ENCODE results near the gene ZNF132.
"Not testable (repeated sequence)": the region's sequence is repeated elsewhere in the genome, so short reads cannot be mapped to it uniquely, and the experiment has no call there.

Gene ZNF132

DNA sequence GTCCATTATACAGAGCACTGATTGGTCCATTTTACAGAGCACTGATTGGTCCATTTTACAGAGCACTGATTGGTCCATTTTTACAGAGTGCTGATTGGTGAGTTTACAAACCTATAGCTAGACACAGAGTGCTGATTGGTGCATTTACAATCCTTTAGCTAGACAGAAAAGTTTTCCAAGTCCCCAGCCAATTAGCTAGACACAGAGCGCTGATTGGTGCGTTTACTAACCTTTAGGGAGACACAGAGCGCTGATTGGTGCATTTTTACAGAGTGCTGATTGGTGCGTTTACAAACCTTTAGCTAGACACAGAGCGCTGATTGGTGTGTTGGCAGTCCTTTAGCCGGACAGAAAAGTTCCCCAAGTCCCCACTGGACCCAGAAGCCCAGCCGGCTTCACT, 3.0 kb upstream of the ZNF132 start:
- WGBS (ENCODE audit: insufficient coverage, insufficient read length), result no CpG with 5 or more reads among the region's 7 CpGs

DNA sequence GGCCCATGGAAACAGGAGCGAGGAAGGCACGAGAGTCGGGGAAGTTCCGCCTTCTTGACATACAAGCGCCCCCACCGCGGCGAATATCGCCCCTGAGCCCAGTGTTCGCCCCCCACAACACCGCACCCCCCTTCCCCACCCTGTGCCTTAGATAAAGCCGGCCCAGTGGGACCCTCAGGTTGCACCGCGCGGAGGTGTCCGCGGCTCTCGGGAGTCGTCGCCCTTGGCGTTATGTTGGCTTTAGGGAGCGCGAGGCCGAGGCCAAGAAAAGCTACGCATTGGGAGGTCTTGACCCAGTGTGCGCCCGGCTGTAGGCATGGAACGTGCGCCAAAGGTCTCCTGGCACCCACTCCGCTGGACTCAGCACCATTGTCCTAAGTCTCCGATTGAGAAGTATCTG, 603 bp upstream of the ZNF132 start:
- peak overlapping the region; percentile 20; the same call in 1 of the 2 replicates for H3K4me3 ChIP-seq (ENCODE audit: low read length)
- DNase-seq (ENCODE audit: low read depth, low spot score), result no peak
- H3K36me3 ChIP-seq (ENCODE audit: control insufficient read depth, insufficient read depth, low read length), result no peaks in the 10 kb centered on the region
- H3K27me3 ChIP-seq (ENCODE audit: control insufficient read depth, insufficient read depth, low read length), result no peaks in the 10 kb centered on the region
- H3K27ac ChIP-seq (ENCODE audit: low read length), result no peak overlapping the region
- WGBS (ENCODE audit: insufficient coverage, insufficient read length), result no CpG with 5 or more reads among the region's 31 CpGs
- no peaks in the 10 kb centered on the region; the same call in 1 of the 2 replicates for H3K9me3 ChIP-seq (ENCODE audit: control insufficient read depth, insufficient read depth, low read length)
- H3K4me1 ChIP-seq (ENCODE audit: control insufficient read depth, insufficient read depth, low read length), result no peaks in the 10 kb centered on the region; the same call in 1 of the 2 replicates

More for the DNA sequence above, 3.0 kb upstream of the ZNF132 start:
- H3K4me1 ChIP-seq (ENCODE audit: control insufficient read depth, insufficient read depth, low read length); H3K36me3 ChIP-seq (ENCODE audit: control insufficient read depth, insufficient read depth, low read length); DNase-seq (ENCODE audit: low read depth, low spot score); H3K27ac ChIP-seq (ENCODE audit: low read length); H3K27me3 ChIP-seq (ENCODE audit: control insufficient read depth, insufficient read depth, low read length); H3K4me3 ChIP-seq (ENCODE audit: low read length); H3K9me3 ChIP-seq (ENCODE audit: control insufficient read depth, insufficient read depth, low read length): not testable (repeated sequence)

DNA sequence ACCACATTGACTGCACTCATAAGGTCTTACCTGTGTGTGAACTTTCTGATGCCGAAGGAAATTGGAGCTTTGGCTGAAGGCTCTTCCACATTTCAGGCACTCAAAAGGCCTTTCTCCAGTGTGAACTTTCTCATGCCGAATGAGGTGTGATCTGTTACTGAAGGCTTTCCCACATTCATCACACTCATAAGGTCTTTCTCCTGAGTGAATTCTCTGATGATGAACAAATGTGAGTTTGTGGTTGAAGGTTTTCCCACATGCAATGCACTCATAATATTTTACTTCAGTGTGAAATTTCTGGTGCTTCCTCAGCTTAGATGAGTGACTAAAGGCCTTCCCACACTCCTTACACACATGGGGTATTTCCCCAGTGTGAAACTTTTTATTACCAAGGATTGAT, 5.7 kb downstream of the ZNF132 start:
- DNase-seq (ENCODE audit: low read depth, low spot score), result no peak
- Histone ChIP-seq H3K27me3 (ENCODE audit: control insufficient read depth, insufficient read depth, low read length) (no peaks in the 10 kb centered on the region), H3K9me3 (ENCODE audit: control insufficient read depth, insufficient read depth, low read length) (peaks cover 21% of the 10 kb centered on the region), H3K4me3 (ENCODE audit: low read length) (no peak overlapping the region), H3K27ac (ENCODE audit: low read length) (no peak overlapping the region), H3K4me1 (ENCODE audit: control insufficient read depth, insufficient read depth, low read length) (no peaks in the 10 kb centered on the region), H3K36me3 (ENCODE audit: control insufficient read depth, insufficient read depth, low read length) (peaks cover 10% of the 10 kb centered on the region)
- no CpG with 5 or more reads among the region's 2 CpGs for WGBS (ENCODE audit: insufficient coverage, insufficient read length)

DNA sequence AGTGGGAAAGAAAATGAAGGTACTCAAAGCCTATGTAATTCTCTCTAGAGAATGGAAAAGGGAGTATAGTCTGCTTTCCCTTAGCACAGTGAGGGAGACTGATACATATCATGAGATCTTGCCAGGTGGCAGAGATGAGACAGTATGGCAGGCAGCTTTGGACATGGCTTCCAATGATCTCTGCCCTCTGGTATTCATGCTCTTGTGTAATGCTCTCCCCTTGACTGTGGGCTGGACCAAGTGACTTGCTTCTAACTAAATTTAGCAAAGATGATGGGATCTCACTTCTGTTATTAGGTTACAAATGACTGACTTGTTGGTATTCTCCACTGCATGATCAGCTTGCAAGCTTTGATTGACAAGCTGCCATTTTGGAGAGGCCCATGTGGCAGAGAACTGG, 10.2 kb downstream of the ZNF132 start:
- Histone ChIP-seq H3K9me3 (ENCODE audit: control insufficient read depth, insufficient read depth, low read length) (peaks cover 19% of the 10 kb centered on the region), H3K27ac (ENCODE audit: low read length) (no peak overlapping the region)

DNA sequence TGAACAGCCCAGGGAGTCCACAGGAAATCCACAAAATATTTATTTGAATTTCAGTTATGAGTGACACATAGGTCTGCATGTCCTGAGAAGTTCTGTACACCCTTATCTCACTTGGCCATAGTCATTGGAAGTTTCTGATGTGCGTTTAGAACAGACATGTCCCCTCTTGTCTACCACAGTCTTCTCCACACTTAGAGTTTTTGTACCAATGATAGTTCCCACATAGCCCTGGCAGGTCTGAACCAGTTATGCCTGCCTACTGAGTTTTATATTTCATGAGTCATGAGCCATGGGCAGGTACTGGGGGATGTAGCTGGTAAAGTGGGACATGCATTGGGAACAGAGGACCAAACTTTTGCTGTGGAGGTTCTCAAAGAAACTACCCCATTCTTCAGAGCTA, 11.3 kb downstream of the ZNF132 start:
- H3K27ac ChIP-seq (ENCODE audit: low read length), result no peak overlapping the region
- no peaks in the 10 kb centered on the region for H3K27me3 ChIP-seq (ENCODE audit: control insufficient read depth, insufficient read depth, low read length)
- H3K4me3 ChIP-seq (ENCODE audit: low read length), result no peak overlapping the region
- peaks cover 11% of the 10 kb centered on the region for H3K9me3 ChIP-seq (ENCODE audit: control insufficient read depth, insufficient read depth, low read length)
- no CpG with 5 or more reads among the region's 1 CpG for WGBS (ENCODE audit: insufficient coverage, insufficient read length)
- H3K4me1 ChIP-seq (ENCODE audit: control insufficient read depth, insufficient read depth, low read length), result no peaks in the 10 kb centered on the region
- DNase-seq (ENCODE audit: low read depth, low spot score), result no peak
- H3K36me3 ChIP-seq (ENCODE audit: control insufficient read depth, insufficient read depth, low read length), result peaks cover 1% of the 10 kb centered on the region; the same call in 1 of the 2 replicates

More for the DNA sequence above, 10.2 kb downstream of the ZNF132 start:
- Histone ChIP-seq H3K4me3 (ENCODE audit: low read length) (no peak overlapping the region), H3K27me3 (ENCODE audit: control insufficient read depth, insufficient read depth, low read length) (no peaks in the 10 kb centered on the region), H3K4me1 (ENCODE audit: control insufficient read depth, insufficient read depth, low read length) (no peaks in the 10 kb centered on the region), H3K36me3 (ENCODE audit: control insufficient read depth, insufficient read depth, low read length) (peaks cover 9% of the 10 kb centered on the region)
- DNase-seq (ENCODE audit: low read depth, low spot score), result no peak

DNA sequence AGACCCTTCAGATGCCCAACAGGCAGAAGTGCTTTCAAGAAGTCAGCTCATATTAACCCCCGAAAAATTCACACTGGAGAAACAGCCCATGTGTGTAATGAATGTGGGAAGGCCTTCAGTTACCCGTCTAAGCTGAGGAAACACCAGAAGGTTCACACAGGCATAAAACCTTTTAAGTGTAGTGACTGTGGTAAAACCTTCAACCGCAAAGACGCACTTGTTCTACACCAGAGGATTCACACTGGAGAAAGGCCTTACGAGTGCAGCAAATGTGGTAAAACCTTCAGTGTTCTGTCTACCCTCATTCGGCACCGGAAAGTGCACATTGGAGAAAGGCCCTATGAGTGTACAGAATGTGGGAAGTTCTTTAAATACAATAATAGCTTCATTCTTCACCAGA, 22.9 kb downstream of the ZNF132 start:
- WGBS (ENCODE audit: insufficient coverage, insufficient read length), result no CpG with 5 or more reads among the region's 7 CpGs
- DNase-seq (ENCODE audit: low read depth, low spot score), result no peak
- Histone ChIP-seq H3K4me3 (ENCODE audit: low read length) (no peak overlapping the region), H3K27ac (ENCODE audit: low read length) (no peak overlapping the region), H3K4me1 (ENCODE audit: control insufficient read depth, insufficient read depth, low read length) (no peaks in the 10 kb centered on the region), H3K36me3 (ENCODE audit: control insufficient read depth, insufficient read depth, low read length) (no peaks in the 10 kb centered on the region), H3K9me3 (ENCODE audit: control insufficient read depth, insufficient read depth, low read length) (no peaks in the 10 kb centered on the region), H3K27me3 (ENCODE audit: control insufficient read depth, insufficient read depth, low read length) (no peaks in the 10 kb centered on the region)

DNA sequence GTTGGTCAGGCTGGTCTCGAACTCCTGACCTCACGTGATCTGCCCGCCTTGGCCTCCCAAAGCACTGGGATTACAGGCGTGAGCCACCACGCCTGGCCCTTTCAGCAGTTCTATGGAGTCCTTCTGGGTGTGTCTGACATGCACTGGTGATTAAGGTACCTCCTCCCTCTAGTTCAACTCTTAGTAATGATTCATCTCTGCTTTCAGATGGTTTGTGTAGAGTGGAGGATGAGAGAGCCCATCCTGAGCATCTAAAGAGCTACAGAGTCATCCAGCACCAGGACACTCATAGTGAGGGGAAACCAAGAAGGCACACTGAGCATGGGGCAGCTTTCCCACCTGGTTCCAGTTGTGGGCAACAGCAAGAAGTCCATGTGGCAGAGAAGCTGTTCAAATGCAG, 23.3 kb downstream of the ZNF132 start:
- no peaks in the 10 kb centered on the region for H3K9me3 ChIP-seq (ENCODE audit: control insufficient read depth, insufficient read depth, low read length)
- no peaks in the 10 kb centered on the region for H3K36me3 ChIP-seq (ENCODE audit: control insufficient read depth, insufficient read depth, low read length)

DNA sequence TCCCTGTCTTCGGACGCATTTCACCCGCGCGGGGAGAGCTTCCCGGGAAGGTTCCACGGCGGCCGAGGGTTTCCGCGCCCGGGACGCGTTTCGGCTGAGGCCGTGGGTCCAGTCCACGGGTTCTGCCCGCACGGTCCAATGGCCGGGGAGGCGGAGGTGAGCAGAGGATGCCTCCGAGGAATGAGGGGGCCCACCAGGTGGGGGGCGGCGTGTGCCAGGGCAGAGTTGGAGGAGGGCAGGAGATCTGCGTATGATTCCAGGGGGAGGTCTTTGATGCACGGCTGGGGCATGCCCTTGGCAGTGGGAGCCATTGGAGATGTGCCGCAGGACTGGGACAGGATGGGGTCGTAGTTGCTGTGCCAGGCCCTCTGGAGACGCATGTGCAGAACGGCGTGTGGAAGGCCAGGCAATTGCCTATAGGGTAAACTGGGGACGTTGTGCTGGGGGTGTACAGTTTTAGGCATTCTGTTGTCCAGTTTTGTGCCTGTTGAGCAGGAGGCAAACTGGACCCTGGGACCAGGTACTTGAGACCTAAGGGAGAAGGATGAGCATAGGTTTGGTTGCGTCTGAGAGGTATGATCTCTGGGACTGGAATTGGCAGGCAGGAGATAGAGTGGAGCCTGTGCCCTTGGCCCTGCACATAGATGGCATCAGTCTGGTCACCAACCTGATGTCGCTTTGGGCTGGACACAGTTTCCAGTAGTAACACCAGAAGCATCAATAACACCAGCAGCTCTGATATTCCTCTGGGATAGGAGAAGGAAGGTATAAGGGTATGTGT, 30.8 kb downstream of the ZNF132 start:
- Histone ChIP-seq H3K9me3 (ENCODE audit: control insufficient read depth, insufficient read depth, low read length) (no peaks in the 10 kb centered on the region), H3K27ac (ENCODE audit: low read length) (no peak overlapping the region), H3K36me3 (ENCODE audit: control insufficient read depth, insufficient read depth, low read length) (no peaks in the 10 kb centered on the region), H3K27me3 (ENCODE audit: control insufficient read depth, insufficient read depth, low read length) (no peaks in the 10 kb centered on the region), H3K4me3 (ENCODE audit: low read length) (peak overlapping the region; percentile 65; the same call in 1 of the 2 replicates), H3K4me1 (ENCODE audit: control insufficient read depth, insufficient read depth, low read length) (peaks cover 6% of the 10 kb centered on the region)
- WGBS (ENCODE audit: insufficient coverage, insufficient read length), result no CpG with 5 or more reads among the region's 34 CpGs
- DNase-seq (ENCODE audit: low read depth, low spot score), result no peak

More for the DNA sequence above, 23.3 kb downstream of the ZNF132 start:
- DNase-seq (ENCODE audit: low read depth, low spot score), result no peak
- no CpG with 5 or more reads among the region's 5 CpGs for WGBS (ENCODE audit: insufficient coverage, insufficient read length)
- no peaks in the 10 kb centered on the region for H3K4me1 ChIP-seq (ENCODE audit: control insufficient read depth, insufficient read depth, low read length)
- no peaks in the 10 kb centered on the region for H3K27me3 ChIP-seq (ENCODE audit: control insufficient read depth, insufficient read depth, low read length)
- no peak overlapping the region for H3K27ac ChIP-seq (ENCODE audit: low read length)
- H3K4me3 ChIP-seq (ENCODE audit: low read length), result no peak overlapping the region

DNA sequence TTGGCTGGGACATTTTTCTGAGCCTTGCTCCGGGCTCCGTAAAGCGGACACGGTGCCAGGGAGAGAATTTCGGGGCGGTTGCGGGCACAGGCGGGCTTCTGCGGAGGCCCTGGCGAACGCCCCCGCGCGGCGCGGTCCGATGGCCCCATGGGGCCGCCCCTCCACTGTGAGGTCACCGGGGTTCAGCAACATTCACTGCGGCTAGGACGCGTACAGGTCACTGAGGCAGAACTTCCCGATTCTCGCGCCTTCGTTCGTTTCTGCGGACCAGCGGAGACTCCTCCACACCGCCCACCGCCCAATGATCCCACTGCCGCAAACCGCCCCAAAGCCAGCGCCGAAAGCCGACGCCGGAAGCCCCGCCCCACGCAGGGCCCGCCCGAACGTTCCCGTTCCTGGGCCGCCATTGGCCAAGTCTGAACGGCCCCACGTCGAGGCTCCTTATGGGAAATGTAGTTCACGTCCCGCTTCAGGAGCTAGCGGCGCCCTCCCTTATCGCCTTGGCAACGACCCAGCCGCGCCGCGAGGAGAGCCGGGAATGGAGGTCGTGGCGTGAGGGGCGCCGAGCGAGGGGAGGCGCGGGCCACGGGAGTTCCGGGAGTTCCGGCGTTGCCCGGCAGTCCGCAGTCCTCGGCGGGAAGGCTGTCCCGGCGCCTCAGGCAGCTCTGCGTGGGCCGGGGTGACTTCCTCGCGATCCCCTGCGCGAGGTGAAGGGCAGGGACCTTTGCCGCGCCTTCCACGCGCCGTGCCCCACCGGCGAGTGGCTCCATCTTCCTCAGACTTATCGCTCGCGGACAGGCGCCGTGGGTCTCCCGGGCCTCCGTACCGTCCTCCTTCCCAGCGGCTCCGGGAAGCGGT, 31.6 kb downstream of the ZNF132 start, which contains the start of gene ZNF584:
Gene ZNF584, plus strand, starts transcription at position 498 of the 858 bp plus-strand sequence. CDS start 499 bp downstream, outside the sequence.
- Histone ChIP-seq H3K27me3 (ENCODE audit: control insufficient read depth, insufficient read depth, low read length) (no peaks in the 10 kb centered on the region), H3K36me3 (ENCODE audit: control insufficient read depth, insufficient read depth, low read length) (no peaks in the 10 kb centered on the region), H3K4me1 (ENCODE audit: control insufficient read depth, insufficient read depth, low read length) (peaks cover 6% of the 10 kb centered on the region), H3K4me3 (ENCODE audit: low read length) (peak within 1 kb of the TSS; percentile 75), H3K9me3 (ENCODE audit: control insufficient read depth, insufficient read depth, low read length) (no peaks in the 10 kb centered on the region), H3K27ac (ENCODE audit: low read length) (no peak within 1 kb of the TSS)
- WGBS (ENCODE audit: insufficient coverage, insufficient read length), result no CpG with 5 or more reads among the region's 100 CpGs
- DNase-seq (ENCODE audit: low read depth, low spot score), result peak; percentile 86

DNA sequence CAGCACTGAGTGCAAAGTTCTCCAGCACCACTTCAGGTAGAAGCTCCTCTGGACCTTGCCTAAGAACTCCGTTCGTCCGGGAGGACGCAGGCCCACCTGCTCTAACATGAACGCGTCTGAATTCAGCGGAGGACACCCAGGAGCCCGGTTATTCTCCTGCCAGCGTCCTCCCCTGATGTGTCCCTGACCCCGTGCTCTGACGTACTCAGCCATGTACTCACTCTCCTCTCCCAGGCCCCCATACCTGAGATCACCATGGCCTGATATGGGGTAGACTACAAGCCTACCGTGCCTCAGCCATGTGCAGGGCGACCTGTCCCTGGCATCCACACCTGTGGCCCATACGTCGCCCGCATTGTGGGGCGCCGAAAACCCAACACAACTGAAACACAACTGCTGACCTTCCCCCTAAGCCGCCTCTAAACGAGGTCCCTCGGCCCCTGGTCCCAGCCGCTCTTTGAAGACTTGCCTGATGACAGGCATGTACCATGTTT, 32.2 kb downstream of the ZNF132 start:
- H3K36me3 ChIP-seq (ENCODE audit: control insufficient read depth, insufficient read depth, low read length), result no peaks in the 10 kb centered on the region
- H3K4me3 ChIP-seq (ENCODE audit: low read length), result peak overlapping the region; percentile 75
- H3K4me1 ChIP-seq (ENCODE audit: control insufficient read depth, insufficient read depth, low read length), result peaks cover 6% of the 10 kb centered on the region
- no peak for DNase-seq (ENCODE audit: low read depth, low spot score)
- no CpG with 5 or more reads among the region's 22 CpGs for WGBS (ENCODE audit: insufficient coverage, insufficient read length)
- no peaks in the 10 kb centered on the region for H3K9me3 ChIP-seq (ENCODE audit: control insufficient read depth, insufficient read depth, low read length)
- no peaks in the 10 kb centered on the region for H3K27me3 ChIP-seq (ENCODE audit: control insufficient read depth, insufficient read depth, low read length)
- H3K27ac ChIP-seq (ENCODE audit: low read length), result no peak overlapping the region

All from iPS DF 6.9 (cell line).